Nephron (organoid): ENCODE results near the gene IMPG2.

ENCODE experiments used
- H3K27ac Mint-ChIP-seq, 3 experiments: 2 replicates each; pipeline ENCODE4 v1.8.0; 2020; ENCODE audit warnings: mixed read lengths in 3 of 3, mild to moderate bottlenecking in 2 of 3, moderate library complexity in 1 of 3
- H3K27me3 Mint-ChIP-seq: 2 replicates; pipeline ENCODE4 v1.8.0; 2021; ENCODE audit warnings: low read depth, mild to moderate bottlenecking, moderate library complexity, mixed read lengths
- H3K36me3 Mint-ChIP-seq: 2 replicates; pipeline ENCODE4 v1.8.0; 2020; ENCODE audit warnings: low read depth, mixed read lengths
- H3K4me1 Mint-ChIP-seq: 2 replicates; pipeline ENCODE4 v1.8.0; 2020; ENCODE audit warnings: mixed read lengths
- H3K4me3 Mint-ChIP-seq, 3 experiments: 2 replicates each; pipeline ENCODE4 v1.8.0; 2020; ENCODE audit warnings: mild to moderate bottlenecking in 3 of 3, mixed read lengths in 3 of 3, moderate library complexity in 2 of 3
- H3K9me3 Mint-ChIP-seq: 2 replicates; pipeline ENCODE4 v1.8.0; 2020; ENCODE audit warnings: mixed read lengths
- TF ChIP-seq, protein P1 (sequence below), 3 experiments: fragments of 200-600 bp; sonication (generic); IDR thresholded peaks; one replicate each; pipeline ENCODE4 v1.5.0; 2021; ENCODE audit warnings: antibody characterized with exemption in 3 of 3; ENCODE audit not compliant: unreplicated experiment in 3 of 3

IMPG2 gene

DNA sequence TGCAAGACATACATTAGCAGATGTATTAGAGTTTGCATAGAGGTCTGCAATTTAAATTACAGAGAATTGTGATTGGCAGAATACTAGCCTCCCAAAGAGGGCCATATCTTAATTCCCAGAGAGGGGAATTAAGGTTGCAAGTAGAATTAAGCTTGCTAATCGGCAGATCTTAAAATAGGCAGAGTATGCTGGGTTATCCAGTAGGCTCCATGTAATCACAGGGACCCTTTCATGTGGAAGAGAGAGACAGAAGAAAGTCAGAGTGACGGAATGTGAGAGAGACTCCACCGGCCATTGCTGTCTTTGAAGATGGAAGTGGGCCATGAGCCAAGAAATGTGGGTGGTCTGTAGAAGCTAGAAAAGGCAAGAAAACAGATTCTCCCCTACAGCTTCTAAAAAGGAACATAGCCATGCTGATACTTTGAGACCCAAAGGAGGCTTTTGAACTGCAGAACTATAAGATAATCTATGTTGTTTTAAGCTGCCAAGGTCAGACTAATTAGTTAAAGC lies 38.8 kb downstream of the IMPG2 start:
- TF ChIP-seq, protein P1, sequence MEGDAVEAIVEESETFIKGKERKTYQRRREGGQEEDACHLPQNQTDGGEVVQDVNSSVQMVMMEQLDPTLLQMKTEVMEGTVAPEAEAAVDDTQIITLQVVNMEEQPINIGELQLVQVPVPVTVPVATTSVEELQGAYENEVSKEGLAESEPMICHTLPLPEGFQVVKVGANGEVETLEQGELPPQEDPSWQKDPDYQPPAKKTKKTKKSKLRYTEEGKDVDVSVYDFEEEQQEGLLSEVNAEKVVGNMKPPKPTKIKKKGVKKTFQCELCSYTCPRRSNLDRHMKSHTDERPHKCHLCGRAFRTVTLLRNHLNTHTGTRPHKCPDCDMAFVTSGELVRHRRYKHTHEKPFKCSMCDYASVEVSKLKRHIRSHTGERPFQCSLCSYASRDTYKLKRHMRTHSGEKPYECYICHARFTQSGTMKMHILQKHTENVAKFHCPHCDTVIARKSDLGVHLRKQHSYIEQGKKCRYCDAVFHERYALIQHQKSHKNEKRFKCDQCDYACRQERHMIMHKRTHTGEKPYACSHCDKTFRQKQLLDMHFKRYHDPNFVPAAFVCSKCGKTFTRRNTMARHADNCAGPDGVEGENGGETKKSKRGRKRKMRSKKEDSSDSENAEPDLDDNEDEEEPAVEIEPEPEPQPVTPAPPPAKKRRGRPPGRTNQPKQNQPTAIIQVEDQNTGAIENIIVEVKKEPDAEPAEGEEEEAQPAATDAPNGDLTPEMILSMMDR (IDR thresholded peaks at IDR 0.05; ENCODE audit: unreplicated experiment in 3 of 3): no peak
- Mint-ChIP-seq H3K9me3 (no peaks in the 10 kb centered on the region), H3K4me3 (no peak overlapping the region), H3K27ac (peak overlapping the region; percentile 57 to 79 (median 66)), H3K27me3 (no peaks in the 10 kb centered on the region), H3K36me3 (no peaks in the 10 kb centered on the region), H3K4me1 (peaks cover 15% of the 10 kb centered on the region)

DNA sequence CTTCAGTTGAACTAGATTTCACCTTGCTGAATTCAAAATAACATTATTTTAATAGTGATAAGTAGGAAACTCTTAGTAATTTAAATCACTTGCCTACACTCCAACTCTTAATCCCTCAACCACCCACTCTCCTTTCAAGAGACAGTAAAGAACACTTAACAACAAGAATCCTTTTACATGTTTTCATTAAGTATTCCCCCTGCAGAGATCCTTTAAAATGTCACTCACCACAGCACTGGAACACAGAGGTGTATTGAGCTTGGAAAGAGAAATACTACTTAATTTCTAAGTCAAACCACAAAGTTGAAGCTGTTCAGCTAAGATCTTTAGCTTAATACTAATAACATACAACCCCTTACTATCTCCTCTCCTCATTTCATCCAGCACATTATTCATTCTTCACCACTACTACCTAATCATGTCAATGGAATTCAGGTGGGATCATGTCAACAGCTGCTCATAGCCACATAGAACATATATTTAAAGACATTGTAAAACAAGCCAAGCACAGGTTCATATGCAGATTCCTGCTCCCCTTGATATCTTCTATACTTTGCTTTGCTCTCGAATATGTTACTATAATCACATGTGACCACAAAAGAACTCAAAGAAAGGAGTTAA lies 40.5 kb downstream of the IMPG2 start:
- H3K4me3 Mint-ChIP-seq: no peak overlapping the region
- TF ChIP-seq, protein P1 (IDR thresholded peaks at IDR 0.05; ENCODE audit: unreplicated experiment in 3 of 3): no peak
- H3K27ac Mint-ChIP-seq: no peak overlapping the region
- H3K4me1 Mint-ChIP-seq: peaks cover 15% of the 10 kb centered on the region
- H3K9me3 Mint-ChIP-seq: no peaks in the 10 kb centered on the region
- H3K36me3 Mint-ChIP-seq: no peaks in the 10 kb centered on the region
- no peaks in the 10 kb centered on the region for H3K27me3 Mint-ChIP-seq

DNA sequence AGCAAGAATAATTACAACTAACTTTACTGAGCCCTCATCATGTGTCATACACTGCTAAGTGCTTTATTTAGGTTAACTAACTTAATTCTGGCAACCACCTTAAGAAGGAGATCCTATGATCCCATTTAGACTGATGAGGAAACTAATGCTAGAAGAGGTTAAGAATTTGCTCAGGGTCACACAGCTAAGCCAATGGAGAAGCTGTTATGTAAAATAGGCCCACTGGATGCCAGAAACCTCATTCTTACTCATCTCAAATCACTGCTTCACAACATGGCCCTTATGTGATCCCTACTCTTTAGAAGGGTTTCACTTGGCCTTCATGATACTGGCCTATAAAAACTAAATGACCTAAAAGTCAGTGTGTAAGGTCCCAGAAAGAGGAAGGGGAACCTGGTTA lies 41.2 kb downstream of the IMPG2 start:
- H3K4me1 Mint-ChIP-seq: peaks cover 15% of the 10 kb centered on the region

DNA sequence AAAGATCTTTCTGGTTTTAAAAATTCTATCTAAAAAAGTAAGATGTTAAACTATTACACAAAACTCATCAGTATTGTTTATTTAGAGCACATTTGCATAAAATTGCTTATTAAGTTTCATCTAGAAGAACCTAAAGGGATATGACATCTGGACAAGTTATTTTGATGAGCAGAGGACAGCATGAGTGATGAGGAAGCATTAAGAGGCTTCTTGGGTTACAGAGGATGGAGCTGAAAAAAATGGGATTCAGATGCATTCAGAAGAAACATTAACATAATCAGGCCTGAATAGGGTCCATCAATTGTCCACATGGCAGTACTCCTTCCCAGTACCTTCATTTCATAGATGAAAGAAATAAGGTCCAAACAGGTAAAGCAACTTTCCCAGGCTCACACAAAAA lies 41.6 kb downstream of the IMPG2 start:
- no peaks in the 10 kb centered on the region for H3K27me3 Mint-ChIP-seq
- no peak overlapping the region for H3K27ac Mint-ChIP-seq
- no peak overlapping the region for H3K4me3 Mint-ChIP-seq
- no peaks in the 10 kb centered on the region for H3K36me3 Mint-ChIP-seq
- H3K4me1 Mint-ChIP-seq: peaks cover 15% of the 10 kb centered on the region
- H3K9me3 Mint-ChIP-seq: no peaks in the 10 kb centered on the region
- TF ChIP-seq, protein P1 (IDR thresholded peaks at IDR 0.05; ENCODE audit: unreplicated experiment in 3 of 3): no peak

More for the DNA sequence above, 41.2 kb downstream of the IMPG2 start:
- Mint-ChIP-seq H3K36me3 (no peaks in the 10 kb centered on the region), H3K4me3 (no peak overlapping the region), H3K9me3 (no peaks in the 10 kb centered on the region), H3K27ac (no peak overlapping the region), H3K27me3 (no peaks in the 10 kb centered on the region)
- TF ChIP-seq, protein P1 (IDR thresholded peaks at IDR 0.05; ENCODE audit: unreplicated experiment in 3 of 3): no peak

DNA sequence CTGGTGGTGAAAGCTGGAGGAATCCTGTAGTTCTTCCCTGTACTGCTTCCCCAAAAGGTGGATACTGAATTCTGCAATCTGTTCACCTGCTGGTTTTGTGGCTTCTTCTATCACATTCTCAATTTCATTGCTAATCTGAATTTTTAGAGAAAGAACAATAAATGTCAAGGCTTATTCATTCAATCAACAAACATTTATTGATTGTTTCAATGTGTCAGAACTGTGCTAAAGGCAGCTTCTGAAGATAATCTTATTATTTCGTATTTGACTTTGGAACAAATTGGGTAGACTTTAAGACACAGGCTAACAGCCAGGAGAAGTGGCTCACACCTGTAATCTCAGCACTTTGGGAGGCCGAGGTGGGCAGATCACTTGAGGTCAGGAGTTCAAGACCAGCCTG lies 46.8 kb downstream of the IMPG2 start:
- Mint-ChIP-seq H3K27me3 (no peaks in the 10 kb centered on the region), H3K36me3 (no peaks in the 10 kb centered on the region), H3K27ac (no peak overlapping the region), H3K9me3 (no peaks in the 10 kb centered on the region), H3K4me1 (peaks cover 18% of the 10 kb centered on the region), H3K4me3 (no peak overlapping the region)
- TF ChIP-seq, protein P1 (IDR thresholded peaks at IDR 0.05; ENCODE audit: unreplicated experiment in 3 of 3): no peak

DNA sequence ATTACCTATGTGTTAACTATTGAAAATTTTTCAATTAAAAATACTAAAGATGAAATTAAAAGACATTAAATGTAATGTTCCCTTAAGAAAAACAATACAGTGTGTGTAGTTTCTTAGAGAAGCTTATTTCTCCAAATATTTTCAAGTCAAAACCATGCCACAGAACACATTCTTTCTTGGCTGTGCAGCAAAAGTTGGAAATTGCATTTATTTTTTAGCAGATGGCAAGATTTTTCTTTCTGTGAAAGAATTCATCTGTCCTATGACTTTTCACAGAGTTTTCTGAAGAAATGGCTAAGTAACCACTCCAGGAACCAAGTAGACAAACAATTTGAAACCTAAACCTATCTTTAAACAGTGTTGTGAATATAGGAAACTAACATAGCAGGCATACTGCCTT lies 47.2 kb downstream of the IMPG2 start:
- TF ChIP-seq, protein P1 (IDR thresholded peaks at IDR 0.05; ENCODE audit: unreplicated experiment in 3 of 3): no peak
- no peaks in the 10 kb centered on the region for H3K27me3 Mint-ChIP-seq
- H3K36me3 Mint-ChIP-seq: no peaks in the 10 kb centered on the region
- H3K4me3 Mint-ChIP-seq: no peak overlapping the region
- H3K4me1 Mint-ChIP-seq: peaks cover 23% of the 10 kb centered on the region
- H3K27ac Mint-ChIP-seq: peak overlapping the region in 1 of 3 experiments; percentile 75
- no peaks in the 10 kb centered on the region for H3K9me3 Mint-ChIP-seq
